Transverse colon (tissue), 4 donors: ENCODE data around the gene SAMD1. TPM values are rescaled to one million over a fixed set of nuclear protein-coding genes. Genes with fewer than 3 reads are reported as not detected.

Source experiments
- DNase-seq: peaks from one replicate; pipeline ENCODE4 v3.0.0-alpha.2; 2019
- H3K27ac ChIP-seq, 4 donors: fragments of 200-600 bp; sonication (generic); 2 replicates each; pipeline ENCODE4 v1.5.1; 2016 to 2018; ENCODE audit warnings: inconsistent platforms in 4 of 4
- H3K27me3 ChIP-seq: fragments of 200-600 bp; sonication (generic); 2 replicates; pipeline ENCODE4 v1.5.1; 2017; ENCODE audit warnings: inconsistent platforms
- H3K36me3 ChIP-seq, 4 donors: fragments of 200-600 bp; sonication (generic); 2 replicates each; pipeline ENCODE4 v1.5.1; 2017 to 2019; ENCODE audit warnings: inconsistent platforms in 4 of 4
- H3K4me1 ChIP-seq, 4 donors: fragments of 200-600 bp; sonication (generic); 2 replicates each; pipeline ENCODE4 v1.5.1; 2017 to 2020; ENCODE audit warnings: inconsistent platforms in 4 of 4
- H3K4me3 ChIP-seq, 4 donors: fragments of 200-600 bp; sonication (generic); 1 replicate in 1 of 4; 2 replicates in 3 of 4; pipeline versions ENCODE4 v1.5.1 to v1.6.1; 2017 to 2019; ENCODE audit warnings: inconsistent platforms in 4 of 4
- H3K9me3 ChIP-seq, 2 donors: fragments of 200-600 bp; sonication (generic); 2 replicates each; pipeline ENCODE4 v1.5.1; 2017 to 2019; ENCODE audit warnings: inconsistent platforms in 2 of 2
- EP300 ChIP-seq: sonication (generic); formaldehyde crosslinking; IDR thresholded peaks from one replicate; pipeline ENCODE4 v1.6.1; 2017; ENCODE audit warnings: antibody characterized with exemption, low read depth
- POLR2A ChIP-seq: fragments of 450-650 bp; IDR thresholded peaks from one replicate; pipeline ENCODE4 v1.6.1; 2016; ENCODE audit warnings: antibody characterized with exemption, mild to moderate bottlenecking, moderate library complexity
- POLR2AphosphoS5 ChIP-seq, 3 donors: sonication (generic); formaldehyde crosslinking; IDR thresholded peaks; one replicate each; pipeline ENCODE4 v1.6.1; 2016; ENCODE audit warnings: antibody characterized with exemption in 3 of 3
- WGBS, 2 donors: methylation state at CpG; one replicate each; pipeline ENCODE4 v1.1.5; 2018; ENCODE audit warnings: low coverage in 1 of 2; 5-methylcytosine and 5-hydroxymethylcytosine counted together
- in situ Hi-C, 4 donors: fragments of 200-750 bp; cut with MboI; loops; one replicate each; pipeline versions ENCODE4 v1.15.0 to v1.15.1; 2017; ENCODE audit warnings: low sequenced_read_pairs in 3 of 4, low pct_ligation_motif_present in 1 of 4, low pct_unique_long_range_greater_than_20kb in 1 of 4
- intact Hi-C: fragments of 100-400 bp; cut with DNase I; formaldehyde crosslinking; loops from one replicate; pipeline ENCODE4 v1.15.1; 2023; ENCODE audit warnings: low total_unique reads
- total RNA-seq, 4 donors: library from RNA; depleted of rRNA; stranded (reverse); fragments of >200 nt; gene quantifications; one replicate each; pipeline ENCODE4 v1.1.0, GENCODE V29; 2016
- TF ChIP-seq, protein P1 (sequence below), 5 experiments: fragments of 200-600 bp in 3 of 5; fragments of 450-650 bp in 2 of 5; sonication (generic) in 3 of 5; IDR thresholded peaks; 1 replicate in 2 of 5; 2 replicates in 3 of 5; pipeline ENCODE4 v1.5.1; 2016 to 2017; ENCODE audit warnings: antibody characterized with exemption in 5 of 5, inconsistent platforms in 3 of 5, mild to moderate bottlenecking in 2 of 5, moderate library complexity in 1 of 5

Gene SAMD1
- 10 to 100 TPM in 3 of 4 donors, 1 to 10 TPM in 1; 7.6 to 37.5 (median 36.8) TPM for total RNA-seq

DNA sequence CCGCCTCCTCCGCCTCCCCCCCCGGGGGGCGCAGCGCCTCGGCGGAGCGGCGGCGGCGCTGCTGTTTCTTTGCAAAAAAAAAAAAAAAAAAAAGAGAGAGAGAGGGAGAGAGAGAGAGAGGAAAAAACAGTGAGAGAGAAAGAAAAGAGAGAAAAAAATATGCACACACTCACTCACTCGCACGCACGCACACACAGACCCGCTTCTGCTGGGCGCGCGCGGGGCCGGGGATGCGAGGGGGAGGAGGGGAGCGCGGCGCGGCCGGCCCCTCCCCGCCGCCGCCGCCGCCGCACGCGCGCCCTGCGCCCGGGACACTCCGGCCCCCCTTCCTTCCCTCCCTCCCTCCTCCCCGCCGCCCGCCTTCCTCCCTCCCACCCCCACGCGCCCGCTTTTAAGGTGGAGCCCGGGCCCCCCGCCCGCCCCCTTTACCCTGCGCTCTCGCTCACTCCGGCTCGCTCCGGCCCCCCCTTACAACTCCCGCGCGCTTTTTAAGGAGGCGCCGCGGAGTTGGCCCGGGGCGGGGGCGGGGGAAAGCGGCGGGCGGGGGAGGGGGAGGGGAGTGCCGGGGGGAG is at the start of gene SAMD1:
TSS of gene SAMD1 (minus strand) at position 243 of the 572 bp plus-strand sequence.
- TF ChIP-seq EP300, result no peak
- TF ChIP-seq POLR2AphosphoS5 (IDR thresholded peaks at IDR 0.05), result no peak
- TF ChIP-seq, protein P1, sequence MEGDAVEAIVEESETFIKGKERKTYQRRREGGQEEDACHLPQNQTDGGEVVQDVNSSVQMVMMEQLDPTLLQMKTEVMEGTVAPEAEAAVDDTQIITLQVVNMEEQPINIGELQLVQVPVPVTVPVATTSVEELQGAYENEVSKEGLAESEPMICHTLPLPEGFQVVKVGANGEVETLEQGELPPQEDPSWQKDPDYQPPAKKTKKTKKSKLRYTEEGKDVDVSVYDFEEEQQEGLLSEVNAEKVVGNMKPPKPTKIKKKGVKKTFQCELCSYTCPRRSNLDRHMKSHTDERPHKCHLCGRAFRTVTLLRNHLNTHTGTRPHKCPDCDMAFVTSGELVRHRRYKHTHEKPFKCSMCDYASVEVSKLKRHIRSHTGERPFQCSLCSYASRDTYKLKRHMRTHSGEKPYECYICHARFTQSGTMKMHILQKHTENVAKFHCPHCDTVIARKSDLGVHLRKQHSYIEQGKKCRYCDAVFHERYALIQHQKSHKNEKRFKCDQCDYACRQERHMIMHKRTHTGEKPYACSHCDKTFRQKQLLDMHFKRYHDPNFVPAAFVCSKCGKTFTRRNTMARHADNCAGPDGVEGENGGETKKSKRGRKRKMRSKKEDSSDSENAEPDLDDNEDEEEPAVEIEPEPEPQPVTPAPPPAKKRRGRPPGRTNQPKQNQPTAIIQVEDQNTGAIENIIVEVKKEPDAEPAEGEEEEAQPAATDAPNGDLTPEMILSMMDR (IDR thresholded peaks at IDR 0.05), result no peak
- no peak for TF ChIP-seq POLR2A
- Histone ChIP-seq H3K9me3 (no peaks in the 10 kb centered on the region), H3K36me3 (peaks cover 0 to 9% (median 0%) of the 10 kb centered on the region in 4 donors), H3K4me3 (peak within 1 kb of the TSS; percentile 56 to 95 (median 78)), H3K4me1 (peaks cover 5 to 20% (median 13%) of the 10 kb centered on the region in 4 donors), H3K27me3 (no peaks in the 10 kb centered on the region), H3K27ac (peak within 1 kb of the TSS; percentile 94 to 100 (median 97))
- WGBS, 2 donors, result 0 to 2% methylated on average over 3 to 33 of the region's 65 CpGs
- intact Hi-C loops (no loop called here), in situ Hi-C loops (no loop called here)
- peak; percentile 93 for DNase-seq

GRCh38 chr19:14139944-14140343 is 49.4 kb upstream of the SAMD1 start:
- WGBS, 2 donors, result 80 to 82% methylated on average over 8 to 9 of the region's 9 CpGs
- H3K9me3 ChIP-seq, result no peaks in the 10 kb centered on the region
- no peaks in the 10 kb centered on the region for H3K27me3 ChIP-seq
- TF ChIP-seq, protein P1 (IDR thresholded peaks at IDR 0.05), result no peak
- TF ChIP-seq POLR2A (no peak), EP300 (no peak), POLR2AphosphoS5 (IDR thresholded peaks at IDR 0.05) (no peak)
- H3K4me1 ChIP-seq, result peaks cover 14 to 27% (median 22%) of the 10 kb centered on the region in 4 donors
- in situ Hi-C loops, result no loop called here
- DNase-seq, result no peak
- H3K27ac ChIP-seq, result peak overlapping the region in 2 of 4 donors; percentile 24 to 96
- no peaks in the 10 kb centered on the region for H3K36me3 ChIP-seq
- intact Hi-C loops, result loop anchor here (5.0 to 10.0 kb wide), 2 partner anchors 68 to 335 kb away; partner anchors contain the start of genes MISP3 and PTGER1
- H3K4me3 ChIP-seq, result no peak overlapping the region

DNA sequence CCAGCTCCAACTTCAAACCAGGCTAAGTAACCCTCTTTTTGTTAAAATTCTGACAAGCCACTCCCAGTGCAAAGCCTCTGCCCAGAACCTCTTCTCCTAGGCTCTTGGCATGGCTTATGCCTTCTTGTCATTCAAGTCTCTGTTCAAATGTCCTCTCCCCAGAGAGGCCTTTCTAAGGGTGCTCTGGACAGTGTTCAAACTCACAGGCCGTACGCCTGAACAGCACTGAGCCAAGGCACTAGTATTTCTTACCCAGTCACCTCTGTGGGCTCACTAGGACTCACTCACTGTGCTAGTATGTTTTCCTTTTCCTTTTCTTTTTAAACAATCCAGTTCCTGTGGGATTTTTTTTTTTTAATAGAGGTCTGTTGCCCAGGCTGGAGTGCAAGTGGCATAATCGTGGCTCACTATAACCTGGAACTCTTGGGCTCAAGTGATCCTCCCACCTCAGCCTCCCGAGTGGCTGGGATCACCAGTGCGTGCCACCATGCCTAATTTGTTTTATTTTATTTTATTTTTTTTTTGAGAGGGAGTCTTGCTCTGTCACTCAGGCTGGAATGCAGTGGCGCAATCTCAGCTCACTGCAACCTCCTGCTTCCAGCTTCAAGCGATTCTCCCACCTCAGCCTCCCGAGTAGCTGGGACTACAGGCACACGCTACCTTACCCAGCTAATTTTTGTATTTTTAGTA is 48.2 kb upstream of the SAMD1 start:
- Histone ChIP-seq H3K4me3 (no peak overlapping the region), H3K36me3 (no peaks in the 10 kb centered on the region), H3K9me3 (no peaks in the 10 kb centered on the region), H3K27me3 (no peaks in the 10 kb centered on the region), H3K27ac (peak overlapping the region; percentile 94 to 96 (median 94)), H3K4me1 (peaks cover 14 to 27% (median 22%) of the 10 kb centered on the region in 4 donors)
- 72 to 77% methylated on average over 7 to 9 of the region's 9 CpGs for WGBS, 2 donors
- no peak for DNase-seq
- TF ChIP-seq EP300, result no peak
- TF ChIP-seq, protein P1 (IDR thresholded peaks at IDR 0.05), result no peak
- TF ChIP-seq POLR2AphosphoS5 (IDR thresholded peaks at IDR 0.05), result no peak
- TF ChIP-seq POLR2A, result no peak
- in situ Hi-C loops (no loop called here), intact Hi-C loops (loop anchor here (5.0 kb wide), 1 partner anchor 66 kb away; the partner anchor contains the start of gene MISP3)

DNA sequence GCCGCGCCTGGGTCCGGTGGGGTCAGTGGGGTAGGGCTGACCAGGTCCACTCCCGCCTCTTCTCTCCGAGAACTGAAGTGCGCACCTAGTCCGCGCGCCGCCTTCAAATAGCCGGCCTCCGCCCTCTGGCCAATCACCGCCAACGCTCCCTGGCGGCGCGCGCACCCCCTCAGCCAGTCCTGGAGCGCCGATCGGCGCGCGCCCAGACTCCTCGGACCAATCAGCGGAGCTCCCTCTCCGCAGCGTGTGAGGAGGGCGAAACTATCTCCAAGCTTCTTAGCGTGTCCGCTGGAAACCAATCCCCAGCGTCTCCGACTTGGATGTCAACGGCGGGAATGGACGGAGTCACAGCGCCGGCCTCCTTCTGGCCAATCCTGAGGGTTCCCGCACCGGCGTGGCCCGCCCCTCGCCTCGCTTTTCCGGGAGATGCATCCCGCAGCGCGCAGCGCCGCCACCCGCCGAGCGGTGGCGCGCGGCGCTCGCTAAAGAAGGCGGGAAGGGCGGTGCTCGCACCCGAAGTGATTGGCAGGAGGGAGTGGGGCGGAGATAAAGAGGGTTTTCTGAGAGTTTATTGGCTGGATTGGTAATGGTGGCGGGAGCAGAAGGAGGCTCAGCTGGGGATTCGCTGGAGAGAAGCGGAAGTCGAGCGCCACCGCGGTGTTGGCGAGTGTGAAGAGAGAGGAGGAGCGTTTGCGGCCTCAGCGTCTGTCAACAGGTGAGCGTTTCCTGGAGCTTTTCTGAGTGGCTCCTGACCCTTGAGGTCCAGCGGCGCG is 46.1 kb upstream of the SAMD1 start, which contains the start of gene ASF1B:
TSS of gene ASF1B (minus strand) at position 81 of the 773 bp plus-strand sequence. CDS start 133 bp downstream, outside the sequence.
- Histone ChIP-seq H3K4me3 (peak within 1 kb of the TSS; percentile 50 to 76 (median 58)), H3K27ac (peak within 1 kb of the TSS; percentile 94 to 96 (median 94)), H3K27me3 (no peaks in the 10 kb centered on the region), H3K4me1 (peaks cover 14 to 27% (median 22%) of the 10 kb centered on the region in 4 donors), H3K9me3 (no peaks in the 10 kb centered on the region), H3K36me3 (no peaks in the 10 kb centered on the region)
- WGBS, 2 donors, result 0% methylated on average over 72 of the region's 78 CpGs; no CpG with 5 or more reads in 1 of the 2 donors
- in situ Hi-C loops (no loop called here), intact Hi-C loops (loop anchor here (5.0 kb wide), 1 partner anchor 64 kb away; the partner anchor contains the start of gene MISP3)
- TF ChIP-seq POLR2AphosphoS5 (IDR thresholded peaks at IDR 0.05), result peak; percentile 80 to 88 (median 85)
- peak; percentile 84 for TF ChIP-seq POLR2A
- TF ChIP-seq, protein P1 (IDR thresholded peaks at IDR 0.05), result peak; percentile 62 to 93 (median 79)
- no peak for TF ChIP-seq EP300
- DNase-seq, result peak; percentile 98
